MV-4-11 (cell line): ENCODE measurements around the gene CDKL4.
"Not testable (repeated sequence)": the region's sequence is repeated elsewhere in the genome, so short reads cannot be mapped to it uniquely, and the experiment has no call there.

ENCODE experiments used
- DNase-seq: peaks from one replicate; lab custom pipeline; 2025; lab: John Stamatoyannopoulos, UW

The CDKL4 gene

GRCh38 chr2:39141334-39142271, 102.2 kb downstream of the CDKL4 start:
- peak; percentile 23 for DNase-seq

- DNase-seq, result not testable (repeated sequence)
Measured at GRCh38 chr2:39140948-39141333, 102.8 kb downstream of the CDKL4 start.

DNA sequence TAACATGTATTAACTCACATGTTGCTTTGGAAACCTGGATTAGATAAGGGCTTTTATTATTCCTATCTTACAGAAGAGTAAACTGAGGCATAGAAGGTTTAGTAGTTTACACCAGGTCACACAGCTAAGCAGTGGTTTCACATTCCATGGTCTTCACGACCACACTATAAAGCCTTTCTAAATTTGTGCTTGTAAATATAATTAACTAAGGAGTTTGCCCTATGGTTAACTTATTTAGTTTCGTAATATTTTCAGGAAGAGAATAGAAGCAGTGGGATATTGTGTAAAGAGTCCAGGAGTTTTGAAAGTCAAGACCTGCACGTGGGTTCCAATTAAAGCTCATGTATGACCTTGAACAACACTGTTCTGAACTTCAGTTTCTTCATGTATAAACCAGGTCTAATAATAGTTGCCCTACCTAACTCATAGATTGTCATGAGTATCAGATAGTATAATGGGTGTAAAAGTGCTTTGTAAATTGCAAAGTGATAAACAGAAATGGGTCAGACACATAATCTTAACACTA, 103.4 kb downstream of the CDKL4 start:
- DNase-seq, result peak; percentile 60

- no peak for DNase-seq
Measured at GRCh38 chr2:39139511-39140237, 104.1 kb downstream of the CDKL4 start.

- DNase-seq, result no peak
Measured at GRCh38 chr2:39138837-39139211, 104.9 kb downstream of the CDKL4 start.

GRCh38 chr2:39138187-39138836, 105.5 kb downstream of the CDKL4 start:
- DNase-seq, result not testable (repeated sequence)

GRCh38 chr2:39136799-39137198, 107.0 kb downstream of the CDKL4 start:
- DNase-seq, result no peak

GRCh38 chr2:39135690-39136259, 108.0 kb downstream of the CDKL4 start:
- DNase-seq, result no peak

GRCh38 chr2:39133215-39133851, 110.4 kb downstream of the CDKL4 start:
- no peak for DNase-seq

DNA sequence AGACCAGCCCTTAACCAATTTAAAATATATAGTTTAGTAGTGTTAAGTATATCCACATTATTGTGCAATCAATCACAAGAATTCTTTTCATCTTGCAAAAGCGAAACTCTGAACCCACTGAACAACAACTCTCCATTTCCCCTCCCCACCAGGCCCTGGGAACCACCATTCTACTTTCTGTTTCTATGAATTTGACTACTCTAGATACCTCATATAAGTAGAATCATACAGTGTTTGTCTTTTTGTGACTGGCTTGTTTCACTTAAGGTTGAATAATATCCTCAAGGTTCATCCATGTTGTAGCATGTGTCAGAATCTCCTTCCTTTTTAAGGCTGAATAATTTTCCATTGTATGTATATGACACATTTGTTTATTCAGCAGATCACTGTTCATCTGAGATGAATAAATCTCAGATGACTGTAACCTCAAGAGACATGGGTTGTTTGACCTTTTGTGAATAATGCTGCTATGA, 114.8 kb downstream of the CDKL4 start:
- DNase-seq, result peak; percentile 86

GRCh38 chr2:39127973-39128372, 115.8 kb downstream of the CDKL4 start:
- peak; percentile 42 for DNase-seq
